ENCODE results near the gene FHOD1.

The FHOD1 gene

GRCh38 chr16:67245186-67245585 is 2.1 kb downstream of the FHOD1 start:
- peak overlapping the region; percentile 85 for H3K4me3 ChIP-seq (ENCODE audit: low read depth, low read length)
- no peak for DNase-seq (ENCODE audit: low read depth)
- TF ChIP-seq CTCF (IDR thresholded peaks at IDR 0.05; ENCODE audit: low read depth, low read length, missing control alignments) = no peak

GRCh38 chr16:67244387-67245185 is 2.7 kb downstream of the FHOD1 start:
- peak overlapping the region; percentile 85 for H3K4me3 ChIP-seq (ENCODE audit: low read depth, low read length)
- TF ChIP-seq CTCF (IDR thresholded peaks at IDR 0.05; ENCODE audit: low read depth, low read length, missing control alignments) = no peak
- DNase-seq (ENCODE audit: low read depth) = peak; percentile 83

GRCh38 chr16:67243481-67243880 is 3.8 kb downstream of the FHOD1 start:
- no peak for TF ChIP-seq CTCF (IDR thresholded peaks at IDR 0.05; ENCODE audit: low read depth, low read length, missing control alignments)
- no peak for DNase-seq (ENCODE audit: low read depth)
- no peak overlapping the region; the same call in 1 of the 2 replicates for H3K4me3 ChIP-seq (ENCODE audit: low read depth, low read length)

- TF ChIP-seq CTCF (IDR thresholded peaks at IDR 0.05; ENCODE audit: low read depth, low read length, missing control alignments) = no peak
- no peak overlapping the region for H3K4me3 ChIP-seq (ENCODE audit: low read depth, low read length)
- no peak for DNase-seq (ENCODE audit: low read depth)
Observed at GRCh38 chr16:67242138-67242730, 5.0 kb downstream of the FHOD1 start.

GRCh38 chr16:67241008-67241900 is 6.0 kb downstream of the FHOD1 start:
- no peak overlapping the region for H3K4me3 ChIP-seq (ENCODE audit: low read depth, low read length)
- DNase-seq (ENCODE audit: low read depth) = no peak
- no peak for TF ChIP-seq CTCF (IDR thresholded peaks at IDR 0.05; ENCODE audit: low read depth, low read length, missing control alignments)

GRCh38 chr16:67240506-67240905 is 6.8 kb downstream of the FHOD1 start:
- TF ChIP-seq CTCF (IDR thresholded peaks at IDR 0.05; ENCODE audit: low read depth, low read length, missing control alignments) = no peak
- no peak overlapping the region for H3K4me3 ChIP-seq (ENCODE audit: low read depth, low read length)
- no peak for DNase-seq (ENCODE audit: low read depth)
